KOPT-K1 (cell line): ENCODE data around the gene HAX1.
"Not testable (repeated sequence)": the region's sequence is repeated elsewhere in the genome, so short reads cannot be mapped to it uniquely, and the experiment has no call there.

Experiments used
- H3K27ac ChIP-seq: fragments of 200-600 bp; sonication (generic); 2 replicates; pipeline ENCODE4 v1.5.1; 2016; ENCODE audit warnings: antibody characterized with exemption, mild to moderate bottlenecking, low read depth, low read length; ENCODE audit not compliant: poor library complexity, severe bottlenecking
- H3K36me3 ChIP-seq: fragments of 200-600 bp; sonication (generic); 2 replicates; pipeline ENCODE4 v1.5.1; 2017; ENCODE audit warnings: antibody characterized with exemption, mild to moderate bottlenecking, low read length, moderate library complexity; ENCODE audit not compliant: insufficient read depth
- H3K9me3 ChIP-seq: fragments of 200-600 bp; sonication (generic); 2 replicates; pipeline ENCODE4 v1.5.1; 2017; ENCODE audit warnings: antibody characterized with exemption, low read length, mild to moderate bottlenecking; ENCODE audit not compliant: insufficient read depth, poor library complexity, severe bottlenecking

Gene HAX1

GRCh38 chr1:154272217-154272998, at the start of gene HAX1:
Gene HAX1 (plus strand): TSS chr1:154272629. CDS start chr1:154272724, 95 bp downstream.
- no peaks in the 10 kb centered on the region for H3K9me3 ChIP-seq
- peaks cover 60% of the 10 kb centered on the region for H3K36me3 ChIP-seq
- H3K27ac ChIP-seq, result peak within 1 kb of the TSS; percentile 79

GRCh38 chr1:154222918-154223317, 49.5 kb upstream of the HAX1 start:
- Histone ChIP-seq H3K27ac (no peak overlapping the region), H3K9me3 (no peaks in the 10 kb centered on the region), H3K36me3 (peaks cover 59% of the 10 kb centered on the region)

GRCh38 chr1:154223621-154224020, 48.8 kb upstream of the HAX1 start:
- H3K27ac ChIP-seq, result no peak overlapping the region
- H3K36me3 ChIP-seq, result peaks cover 59% of the 10 kb centered on the region
- no peaks in the 10 kb centered on the region for H3K9me3 ChIP-seq

DNA sequence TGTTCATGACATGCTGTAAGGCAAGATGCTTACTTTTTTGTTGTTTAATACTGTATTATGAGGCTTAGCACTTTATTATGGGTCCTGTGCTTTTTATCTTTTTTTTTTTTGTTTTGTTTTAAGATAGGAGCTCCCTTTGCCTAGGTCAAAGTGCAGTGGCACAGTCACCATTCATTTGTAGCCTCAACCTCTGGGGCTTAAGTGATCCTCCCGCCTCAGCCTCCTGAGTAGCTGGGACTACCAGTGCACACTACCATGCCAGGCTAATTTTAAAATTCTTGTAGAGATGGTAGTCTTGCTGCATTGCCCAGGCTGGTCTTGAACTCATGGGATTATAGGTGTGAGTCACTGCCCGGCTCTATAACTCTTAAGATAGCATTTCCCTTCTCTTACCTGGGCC, 47.1 kb upstream of the HAX1 start:
- Histone ChIP-seq H3K27ac (no peak overlapping the region), H3K36me3 (peaks cover 72% of the 10 kb centered on the region), H3K9me3 (no peaks in the 10 kb centered on the region)

DNA sequence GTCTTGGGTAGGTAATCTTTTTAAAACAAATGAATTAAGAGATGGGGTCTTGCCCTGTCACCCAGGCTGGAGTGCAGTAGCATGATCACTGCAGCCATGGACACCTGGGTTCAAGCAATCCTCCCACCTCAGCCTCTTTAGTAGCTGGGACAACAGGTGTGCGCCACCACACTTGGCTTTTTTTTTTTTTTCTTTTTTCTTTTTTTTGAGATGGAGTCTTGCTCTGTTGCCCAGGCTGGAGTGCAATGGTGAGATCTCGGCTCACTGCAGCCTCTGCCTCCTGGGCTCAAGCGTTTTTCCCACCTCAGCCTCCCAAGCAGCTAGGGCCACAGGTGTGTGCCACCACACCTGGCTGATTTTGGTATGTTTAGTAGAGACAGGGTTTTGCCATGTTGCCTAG, 41.3 kb upstream of the HAX1 start:
- H3K36me3 ChIP-seq, result peaks cover 99% of the 10 kb centered on the region
- not testable (repeated sequence) for H3K27ac ChIP-seq, H3K9me3 ChIP-seq

- H3K27ac ChIP-seq, H3K9me3 ChIP-seq: not testable (repeated sequence)
- H3K36me3 ChIP-seq, result peaks cover 99% of the 10 kb centered on the region
Measured at GRCh38 chr1:154233127-154233526, 39.3 kb upstream of the HAX1 start.

DNA sequence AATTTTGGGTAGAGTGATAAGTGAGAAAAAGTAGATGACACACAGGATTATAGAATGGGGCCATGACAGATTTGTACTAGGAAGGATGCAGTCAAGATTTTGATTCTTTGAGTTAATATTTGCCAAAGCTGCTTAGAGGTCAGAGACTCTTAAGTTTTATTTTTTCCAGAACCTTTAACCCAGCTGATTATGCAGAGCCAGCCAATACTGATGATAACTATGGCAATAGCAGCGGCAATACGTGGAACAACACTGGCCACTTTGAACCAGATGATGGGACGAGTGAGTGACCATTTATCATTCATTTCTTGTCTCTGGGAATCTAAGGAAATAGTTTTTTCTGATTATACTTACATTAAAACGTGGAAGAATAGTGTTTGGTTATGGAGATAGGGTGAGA, 35.6 kb upstream of the HAX1 start:
- Histone ChIP-seq H3K36me3 (peaks cover 99% of the 10 kb centered on the region), H3K27ac (no peak overlapping the region), H3K9me3 (no peaks in the 10 kb centered on the region)

- peaks cover 99% of the 10 kb centered on the region for H3K36me3 ChIP-seq
Measured at GRCh38 chr1:154237435-154237834, 35.0 kb upstream of the HAX1 start.

DNA sequence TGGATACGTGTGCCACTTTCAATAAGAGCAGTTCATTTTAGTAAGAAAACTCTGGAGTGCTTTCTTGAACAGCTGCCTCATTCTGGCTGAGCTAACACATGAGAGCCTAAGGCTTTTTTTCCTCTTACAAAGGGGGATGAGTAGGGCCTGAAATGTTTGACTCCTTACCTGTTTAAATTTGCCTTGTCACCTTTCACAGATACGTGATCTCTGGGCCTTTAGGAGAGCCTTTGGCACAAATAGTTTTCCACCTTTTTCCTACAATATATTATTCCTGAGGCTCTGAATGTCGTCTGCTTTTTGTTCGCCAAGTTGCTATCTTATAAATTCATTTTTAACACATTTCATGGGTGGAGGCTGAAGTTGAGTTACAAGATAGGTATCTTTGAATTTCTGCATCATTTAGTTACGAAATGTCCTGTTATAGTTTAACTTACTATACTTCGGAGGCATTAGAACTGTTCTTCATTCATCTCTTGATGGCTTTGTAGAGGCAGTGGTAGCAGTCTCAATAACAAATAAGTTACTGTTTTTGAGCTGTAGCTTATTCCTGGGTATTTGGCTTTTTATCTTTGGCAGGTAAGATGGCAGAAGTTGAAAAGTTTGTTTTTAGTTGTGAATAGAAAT, 34.4 kb upstream of the HAX1 start:
- Histone ChIP-seq H3K36me3 (peaks cover 99% of the 10 kb centered on the region), H3K9me3 (no peaks in the 10 kb centered on the region), H3K27ac (no peak overlapping the region)

More at GRCh38 chr1:154237435-154237834, 35.0 kb upstream of the HAX1 start:
- H3K27ac ChIP-seq, result no peak overlapping the region
- no peaks in the 10 kb centered on the region for H3K9me3 ChIP-seq

DNA sequence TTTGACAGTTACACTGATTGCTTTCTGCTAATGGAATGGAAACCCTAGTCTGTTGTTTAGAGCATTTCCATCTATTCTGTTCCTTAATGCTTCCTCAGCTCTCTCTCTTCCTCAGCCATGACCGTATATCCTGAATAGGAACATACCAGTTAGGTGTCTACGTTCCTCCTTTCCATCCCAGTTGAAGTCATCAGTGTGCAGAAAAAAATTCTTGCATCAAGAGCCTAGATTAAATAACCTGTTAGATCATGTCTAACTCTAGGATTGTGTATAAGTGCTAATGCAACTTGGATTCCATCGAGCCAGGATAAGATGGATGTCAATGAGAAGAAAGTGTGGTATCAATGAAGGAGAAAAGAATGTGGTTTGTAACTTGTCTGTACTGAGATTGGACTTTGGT, 32.9 kb upstream of the HAX1 start:
- Histone ChIP-seq H3K36me3 (peaks cover 100% of the 10 kb centered on the region), H3K9me3 (no peaks in the 10 kb centered on the region), H3K27ac (no peak overlapping the region)

- peaks cover 100% of the 10 kb centered on the region for H3K36me3 ChIP-seq
- H3K9me3 ChIP-seq, result no peaks in the 10 kb centered on the region
- no peak overlapping the region for H3K27ac ChIP-seq
Measured at GRCh38 chr1:154240294-154240833, 32.1 kb upstream of the HAX1 start.

- peaks cover 100% of the 10 kb centered on the region for H3K36me3 ChIP-seq
- no peak overlapping the region for H3K27ac ChIP-seq
- no peaks in the 10 kb centered on the region for H3K9me3 ChIP-seq
Measured at GRCh38 chr1:154241703-154242351, 30.6 kb upstream of the HAX1 start.

- H3K27ac ChIP-seq, result no peak overlapping the region
Measured at GRCh38 chr1:154253671-154254070, 18.8 kb upstream of the HAX1 start.

DNA sequence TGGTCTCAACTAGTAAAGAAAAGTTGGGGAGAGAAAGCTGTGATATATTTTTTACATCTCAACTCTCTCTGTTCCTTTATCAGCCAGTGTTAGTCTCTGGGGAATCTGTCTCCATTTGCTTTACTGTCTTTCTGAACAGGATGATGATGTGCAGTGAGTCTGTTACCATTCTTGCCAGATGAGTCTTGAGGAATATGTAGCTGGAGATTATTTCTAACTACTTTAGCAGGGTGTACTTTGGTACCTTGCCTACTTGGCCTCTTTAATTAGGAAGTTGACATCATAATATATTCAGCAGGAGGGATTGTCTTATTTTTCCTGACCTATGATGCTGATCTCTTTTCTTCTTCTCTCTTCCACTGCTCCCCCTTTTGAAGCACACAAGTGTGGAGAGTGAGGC, 15.7 kb upstream of the HAX1 start:
- no peaks in the 10 kb centered on the region for H3K9me3 ChIP-seq
- peaks cover 100% of the 10 kb centered on the region for H3K36me3 ChIP-seq
- no peak overlapping the region for H3K27ac ChIP-seq

More at GRCh38 chr1:154253671-154254070, 18.8 kb upstream of the HAX1 start:
- H3K9me3 ChIP-seq, result no peaks in the 10 kb centered on the region
- H3K36me3 ChIP-seq, result peaks cover 100% of the 10 kb centered on the region

GRCh38 chr1:154258784-154259183, 13.6 kb upstream of the HAX1 start:
- Histone ChIP-seq H3K9me3 (no peaks in the 10 kb centered on the region), H3K27ac (no peak overlapping the region)

More at GRCh38 chr1:154258784-154259183, 13.6 kb upstream of the HAX1 start:
- peaks cover 100% of the 10 kb centered on the region for H3K36me3 ChIP-seq
